ENCODE measurements around the gene PPP6R2. TPM values are rescaled to one million over a fixed set of nuclear protein-coding genes. Genes with fewer than 3 reads are reported as not detected.

The PPP6R2 gene
- total RNA-seq, 1 experiment from 2014 or later: 61.3 TPM

- no peaks in the 10 kb centered on the region for H3K9me2 ChIP-seq (ENCODE audit: insufficient read depth)
- H3K4me3 ChIP-seq (replicated peaks in 1 of 2; ENCODE audit: low read depth in 1 of 2, low read length in 2 of 2): no peak overlapping the region
- no peak overlapping the region for H3K4me2 ChIP-seq (ENCODE audit: low read length)
- ChIA-PET RAD21 (ENCODE audit: low non-redundant PET in 1 of 2, low total read pairs in 2 of 2, uncharacterized antibody in 2 of 2, unreplicated experiment in 2 of 2) (no interaction called here), POLR2A (no interaction called here), CTCF (no interaction called here)
- no peaks in the 10 kb centered on the region for H3K79me2 ChIP-seq (ENCODE audit: insufficient read depth, low read length)
- H3K9ac ChIP-seq (ENCODE audit: low read length): no peak overlapping the region
- no TSS peak for BruUV-seq (replicated peaks)
- DNase-seq (ENCODE audit: low read depth, low spot score): no peak
- TF ChIP-seq FOSL1 (IDR thresholded peaks at IDR 0.05; ENCODE audit: low read depth) (no peak), POLR2A (IDR thresholded peaks at IDR 0.05; ENCODE audit: borderline replicate concordance, extremely low read depth, insufficient read depth, insufficient read length) (no peak), EGR1 (IDR thresholded peaks at IDR 0.05; ENCODE audit: low read depth) (no peak), YY1 (IDR thresholded peaks at IDR 0.05; ENCODE audit: extremely low read depth, insufficient replicate concordance, low read depth, low read length) (no peak), JUND (IDR thresholded peaks at IDR 0.05) (no peak), SIN3A (IDR thresholded peaks at IDR 0.05; ENCODE audit: low read depth) (no peak), CBX3 (IDR thresholded peaks at IDR 0.05; ENCODE audit: low read depth) (no peak), ELF1 (IDR thresholded peaks at IDR 0.05; ENCODE audit: borderline replicate concordance, low read depth) (no peak), ZBTB33 (IDR thresholded peaks at IDR 0.05; ENCODE audit: extremely low read depth, insufficient replicate concordance, low read length) (no peak), CEBPB (IDR thresholded peaks at IDR 0.05; ENCODE audit: low read depth) (no peak), ATF3 (IDR thresholded peaks at IDR 0.05) (no peak), MAX (IDR thresholded peaks at IDR 0.05) (no peak)
- no peak overlapping the region for H3K27ac ChIP-seq (ENCODE audit: low read depth, low read length)
- H3K9me3 ChIP-seq (ENCODE audit: control insufficient read depth in 1 of 2, insufficient read depth in 1 of 2, low read depth in 1 of 2, low read length in 2 of 2): no peaks in the 10 kb centered on the region
- intact Hi-C loops (cut with micrococcal nuclease): no loop called here
- H4K20me1 ChIP-seq (ENCODE audit: insufficient read depth): no peaks in the 10 kb centered on the region
- H3K4me1 ChIP-seq (ENCODE audit: control insufficient read depth in 1 of 2, insufficient read depth in 2 of 2, low read length in 2 of 2): peaks cover 12 to 30% of the 10 kb centered on the region in 2 experiments; a peak in 3 of 4 replicates
- H3K27me3 ChIP-seq (ENCODE audit: insufficient read depth, low read length): no peaks in the 10 kb centered on the region
- ATAC-seq: no peak
- H3K36me3 ChIP-seq (ENCODE audit: control insufficient read depth in 1 of 2, insufficient read depth in 2 of 2, low read length in 2 of 2): no peaks in the 10 kb centered on the region
- no peak overlapping the region for H2AFZ ChIP-seq (ENCODE audit: low read depth, low read length, poor library complexity, severe bottlenecking)
Observed at GRCh38 chr22:50479721-50480120, 136.6 kb downstream of the PPP6R2 start.
